HepG2 (cell line): ENCODE measurements around the gene ALDH3B1. TPM values are rescaled to one million over a fixed set of nuclear protein-coding genes. Genes with fewer than 3 reads are reported as not detected.
A peak's percentile ranks its signal among the peaks of the same experiment; 100 is the strongest.

Experiments
- ARNT2 ChIP-seq: sonication (generic); formaldehyde crosslinking; IDR thresholded peaks from 2 replicates; pipeline ENCODE4 v1.8.0; 2022; ENCODE audit warnings: mild to moderate bottlenecking, low read depth, missing genetic modification reagents, moderate library complexity
- DNMT3B ChIP-seq: conservative IDR thresholded peaks from 2 replicates; pipeline ENCODE4 v1.6.1; 2016; ENCODE audit warnings: missing biosample characterization, control low read depth
- DR1 ChIP-seq: sonication (generic); formaldehyde crosslinking; IDR thresholded peaks from 2 replicates; pipeline ENCODE4 v1.8.0; 2021; ENCODE audit warnings: mild to moderate bottlenecking, missing genetic modification reagents, inconsistent platforms
- HOMEZ ChIP-seq: IDR thresholded peaks from 2 replicates; pipeline ENCODE4 v1.6.1; 2016; ENCODE audit warnings: low read depth
- KLF12 ChIP-seq: sonication (generic); formaldehyde crosslinking; IDR thresholded peaks from 2 replicates; pipeline ENCODE4 v1.4.0; 2020; ENCODE audit warnings: missing genetic modification reagents, borderline replicate concordance
- PAXIP1 ChIP-seq: sonication (generic); formaldehyde crosslinking; conservative IDR thresholded peaks from 2 replicates; pipeline ENCODE4 v1.4.0; 2020; ENCODE audit warnings: mild to moderate bottlenecking, missing genetic modification reagents, moderate library complexity
- PCBP1 ChIP-seq: fragments of 200-400 bp; formaldehyde crosslinking; IDR thresholded peaks from 2 replicates; pipeline ENCODE4 v1.6.1; 2017; ENCODE audit warnings: mild to moderate bottlenecking, low read depth, low read length, borderline replicate concordance
- SNAPC5 ChIP-seq: sonication (generic); formaldehyde crosslinking; IDR thresholded peaks from 2 replicates; pipeline ENCODE4 v1.8.1; 2023; ENCODE audit warnings: mild to moderate bottlenecking, missing genetic modification reagents, borderline replicate concordance
- THAP9 ChIP-seq: sonication (generic); formaldehyde crosslinking; IDR thresholded peaks from 2 replicates; pipeline ENCODE4; 2020; ENCODE audit warnings: missing genetic modification reagents, mild to moderate bottlenecking, borderline replicate concordance
- ZBTB42 ChIP-seq: sonication (generic); formaldehyde crosslinking; IDR thresholded peaks from 2 replicates; pipeline ENCODE4 v1.5.0; 2020; ENCODE audit warnings: mild to moderate bottlenecking, missing genetic modification reagents
- ZBTB44 ChIP-seq: sonication (generic); formaldehyde crosslinking; IDR thresholded peaks from 2 replicates; pipeline ENCODE4 v1.4.0; 2020; ENCODE audit warnings: missing genetic modification reagents
- ZNF225 ChIP-seq: sonication (generic); formaldehyde crosslinking; IDR thresholded peaks from 2 replicates; pipeline ENCODE4 v1.4.0; 2020; ENCODE audit warnings: mild to moderate bottlenecking, missing genetic modification reagents
- ZNF260 ChIP-seq: sonication (generic); formaldehyde crosslinking; IDR thresholded peaks from 2 replicates; pipeline ENCODE4 v1.4.0; 2020; ENCODE audit warnings: missing genetic modification reagents, low read depth, mild to moderate bottlenecking, borderline replicate concordance
- ZNF768 ChIP-seq: sonication (generic); formaldehyde crosslinking; IDR thresholded peaks from 2 replicates; pipeline ENCODE4 v1.4.0; 2020; ENCODE audit warnings: missing genetic modification reagents
- ZUFSP ChIP-seq: sonication (generic); formaldehyde crosslinking; IDR thresholded peaks from 2 replicates; pipeline ENCODE4 v1.9.0; 2021; ENCODE audit warnings: missing genetic modification reagents, mild to moderate bottlenecking, borderline replicate concordance
- polyA plus RNA-seq, 8 experiments: library from polyadenylated mRNA; depleted of rRNA in 3 of 8; stranded (reverse) in 7 of 8; unstranded in 1 of 8; fragments of >200 nt; fragmentation: Illumina TruSeq in 4 of 8; extraction: Trizol in 4 of 8; gene quantifications; 2 replicates each; pipeline versions ENCODE4 v1.2.1 to v1.2.3, GENCODE V29; 2011 to 2016; ENCODE audit warnings: low read depth in 4 of 8, missing spikeins in 1 of 8, mixed read lengths in 1 of 8; ENCODE audit not compliant: insufficient read depth in 1 of 8
- total RNA-seq, 5 experiments: library from RNA; depleted of rRNA; stranded (reverse); fragments of >200 nt; fragmentation: Illumina TruSeq; extraction: Trizol; gene quantifications; 2 replicates each; pipeline ENCODE4 v1.2.3, GENCODE V29; 2016; ENCODE audit warnings: low read depth in 1 of 5

ALDH3B1 gene
- total and polyA plus RNA-seq, 2 of the 13 experiments (the other 11 are each of a cell fraction or from before 2014, with no cell fraction given): 4.0 to 6.7 TPM

GRCh38 chr11:68016904-68017817, 7.0 kb downstream of the ALDH3B1 start (continued):
- TF ChIP-seq ZBTB44 (CRISPR knock-in tag) (no peak), HOMEZ (CRISPR knock-in tag) (peak; percentile 95), ZUFSP (CRISPR knock-in tag) (no peak), THAP9 (peak; percentile 69; the same call in 1 of the 2 replicates), PCBP1 (no peak), DNMT3B (no peak), KLF12 (CRISPR knock-in tag) (peak; percentile 55; the same call in 1 of the 2 replicates), DR1 (CRISPR knock-in tag) (no peak; the same call in 1 of the 2 replicates), SNAPC5 (CRISPR knock-in tag) (no peak), PAXIP1 (CRISPR knock-in tag) (peak; percentile 92), ARNT2 (no peak; the same call in 1 of the 2 replicates), ZNF225 (CRISPR knock-in tag) (no peak; the same call in 1 of the 2 replicates), ZNF768 (peak; percentile 96), ZBTB42 (CRISPR knock-in tag) (no peak), ZNF260 (CRISPR knock-in tag) (no peak)
